SK-N-SH treated with all-trans-retinoic acid at 6 μM for 48 hours (cell line): ENCODE data around the gene RBKS.

Source experiments
- ATAC-seq: fragments of 200-7000 bp; cut with Tn5 transposase; 3 replicates; pipeline ENCODE4 v1.9.1; 2020; ENCODE audit warnings: mild to moderate bottlenecking, moderate library complexity
- ARNTL ChIP-seq: fragments of 450-650 bp; formaldehyde crosslinking; IDR thresholded peaks from 2 replicates; pipeline ENCODE4 v1.5.0; 2020; ENCODE audit warnings: low read depth, mild to moderate bottlenecking, moderate library complexity, borderline replicate concordance
- CSDC2 ChIP-seq: fragments of 250-450 bp; sonication (Bioruptor Pico); IDR thresholded peaks from 2 replicates; pipeline ENCODE4 v1.5.0; 2020; ENCODE audit warnings: mild to moderate bottlenecking, moderate library complexity
- ESRRG ChIP-seq: fragments of 250-450 bp; sonication (Bioruptor Pico); IDR thresholded peaks from 2 replicates; pipeline ENCODE4 v1.6.1; 2021; ENCODE audit warnings: mild to moderate bottlenecking
- ISL1 ChIP-seq: fragments of 250-450 bp; sonication (Bioruptor Pico); IDR thresholded peaks from 2 replicates; pipeline ENCODE4 v2.1.2; 2022; ENCODE audit warnings: mild to moderate bottlenecking, moderate library complexity
- PPARA ChIP-seq: fragments of 250-450 bp; sonication (Bioruptor Pico); IDR thresholded peaks from 2 replicates; pipeline ENCODE4 v1.5.0; 2020; ENCODE audit warnings: mild to moderate bottlenecking, borderline replicate concordance
- TCF4 ChIP-seq: fragments of 250-450 bp; sonication (Bioruptor Pico); IDR thresholded peaks from 2 replicates; pipeline ENCODE4 v1.8.0; 2021; ENCODE audit warnings: mild to moderate bottlenecking, moderate library complexity, borderline replicate concordance
- TOX ChIP-seq: fragments of 250-450 bp; sonication (Bioruptor Pico); IDR thresholded peaks from 2 replicates; pipeline ENCODE4 v1.8.0; 2021; ENCODE audit warnings: mild to moderate bottlenecking, moderate library complexity, borderline replicate concordance
- ZFP30 ChIP-seq: fragments of 450-650 bp; formaldehyde crosslinking; IDR thresholded peaks from 2 replicates; pipeline ENCODE4 v1.5.0; 2022; ENCODE audit warnings: mild to moderate bottlenecking, moderate library complexity
- ZNF565 ChIP-seq: fragments of 450-650 bp; formaldehyde crosslinking; conservative IDR thresholded peaks from 2 replicates; pipeline ENCODE4 v1.5.0; 2020; ENCODE audit warnings: low read depth, mild to moderate bottlenecking, moderate library complexity
- ZNF70 ChIP-seq: fragments of 450-650 bp; formaldehyde crosslinking; IDR thresholded peaks from 2 replicates; pipeline ENCODE4 v1.5.0; 2020; ENCODE audit warnings: mild to moderate bottlenecking, moderate library complexity
- ZNF8 ChIP-seq: fragments of 450-650 bp; formaldehyde crosslinking; IDR thresholded peaks from 2 replicates; pipeline ENCODE4 v1.5.0; 2020; ENCODE audit warnings: mild to moderate bottlenecking, moderate library complexity
- TF ChIP-seq, protein P1 (sequence below): fragments of 250-450 bp; sonication (Bioruptor Pico); IDR thresholded peaks from 2 replicates; pipeline ENCODE4 v1.5.1; 2021; ENCODE audit warnings: mild to moderate bottlenecking, moderate library complexity
- TF ChIP-seq, protein P2 (sequence below): fragments of 250-450 bp; sonication (Bioruptor Pico); IDR thresholded peaks from 2 replicates; pipeline ENCODE4 v1.5.1; 2020; ENCODE audit warnings: low read depth, mild to moderate bottlenecking, moderate library complexity
- TF ChIP-seq, protein P3 (sequence below): fragments of 250-450 bp; sonication (Bioruptor Pico); IDR thresholded peaks from 2 replicates; pipeline ENCODE4 v1.8.0; 2020; ENCODE audit warnings: mild to moderate bottlenecking, moderate library complexity, borderline replicate concordance

RBKS gene

DNA sequence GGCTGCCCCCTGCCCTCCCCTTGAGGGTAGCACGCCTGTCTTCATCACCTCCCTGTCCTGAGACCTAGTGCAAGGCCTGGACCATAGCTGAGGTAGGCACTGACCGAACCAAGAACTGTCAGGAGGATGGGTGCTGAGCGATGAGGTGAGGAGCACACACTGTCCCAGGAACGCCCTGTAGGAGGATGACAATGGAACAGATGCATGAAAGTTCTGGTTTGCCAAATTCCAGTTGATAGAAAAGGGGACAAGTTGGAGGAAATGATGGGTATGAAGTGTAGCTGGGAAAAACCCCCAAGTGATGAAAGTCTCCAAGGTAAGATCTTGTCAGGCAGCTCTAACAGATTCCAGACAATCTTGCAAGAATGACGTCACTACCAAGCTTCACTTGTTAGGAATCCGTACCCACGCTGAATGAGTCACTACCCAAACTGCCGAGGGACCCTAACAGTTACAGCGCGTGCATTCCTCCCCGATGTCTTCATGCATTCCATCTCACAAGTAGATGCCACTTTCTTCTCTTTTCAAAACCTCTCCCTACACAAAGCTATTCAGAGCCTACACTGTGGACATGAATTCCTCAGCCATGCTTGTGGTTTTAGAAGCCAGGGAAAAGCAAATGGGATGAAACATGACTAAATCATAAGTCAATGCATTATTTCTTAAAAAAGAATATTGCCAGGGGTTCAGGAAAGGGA, 91.1 kb downstream of the RBKS start (continued):
- TF ChIP-seq, protein P1, sequence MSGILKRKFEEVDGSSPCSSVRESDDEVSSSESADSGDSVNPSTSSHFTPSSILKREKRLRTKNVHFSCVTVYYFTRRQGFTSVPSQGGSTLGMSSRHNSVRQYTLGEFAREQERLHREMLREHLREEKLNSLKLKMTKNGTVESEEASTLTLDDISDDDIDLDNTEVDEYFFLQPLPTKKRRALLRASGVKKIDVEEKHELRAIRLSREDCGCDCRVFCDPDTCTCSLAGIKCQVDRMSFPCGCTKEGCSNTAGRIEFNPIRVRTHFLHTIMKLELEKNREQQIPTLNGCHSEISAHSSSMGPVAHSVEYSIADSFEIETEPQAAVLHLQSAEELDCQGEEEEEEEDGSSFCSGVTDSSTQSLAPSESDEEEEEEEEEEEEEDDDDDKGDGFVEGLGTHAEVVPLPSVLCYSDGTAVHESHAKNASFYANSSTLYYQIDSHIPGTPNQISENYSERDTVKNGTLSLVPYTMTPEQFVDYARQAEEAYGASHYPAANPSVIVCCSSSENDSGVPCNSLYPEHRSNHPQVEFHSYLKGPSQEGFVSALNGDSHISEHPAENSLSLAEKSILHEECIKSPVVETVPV (CRISPR knock-in tag), result peak; percentile 13; the same call in 1 of the 2 replicates
- TF ChIP-seq ESRRG (CRISPR knock-in tag) (peak; percentile 6; the same call in 1 of the 2 replicates), ZNF8 (CRISPR knock-in tag) (0 out of 2 replicates have a peak, but pooled peaks have one; percentile 4), ZFP30 (peak; percentile 69), TCF4 (no peak), ZNF70 (CRISPR knock-in tag) (no peak), PPARA (CRISPR knock-in tag) (no peak)

DNA sequence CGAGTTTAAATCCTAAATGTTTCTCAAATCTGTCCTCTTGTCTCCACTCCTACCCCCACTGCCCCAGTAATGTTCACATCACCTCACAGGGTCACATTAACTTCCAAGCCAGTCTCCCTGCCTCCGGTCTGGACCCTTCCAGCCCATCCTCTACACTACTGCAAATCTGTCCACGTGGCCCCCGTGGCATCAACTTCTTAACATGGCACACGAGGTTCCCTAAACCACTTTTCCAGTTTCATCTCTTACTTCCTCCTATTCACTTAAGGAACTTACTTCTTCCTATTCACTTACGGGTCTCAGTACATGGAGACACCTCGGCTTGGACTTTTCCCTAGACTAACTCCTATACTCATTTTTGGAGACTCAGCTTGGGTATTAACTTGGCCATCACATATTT, 91.7 kb downstream of the RBKS start:
- no peak for TF ChIP-seq ESRRG (CRISPR knock-in tag)
- TF ChIP-seq, protein P1 (CRISPR knock-in tag), result no peak
- ATAC-seq, result no peak

DNA sequence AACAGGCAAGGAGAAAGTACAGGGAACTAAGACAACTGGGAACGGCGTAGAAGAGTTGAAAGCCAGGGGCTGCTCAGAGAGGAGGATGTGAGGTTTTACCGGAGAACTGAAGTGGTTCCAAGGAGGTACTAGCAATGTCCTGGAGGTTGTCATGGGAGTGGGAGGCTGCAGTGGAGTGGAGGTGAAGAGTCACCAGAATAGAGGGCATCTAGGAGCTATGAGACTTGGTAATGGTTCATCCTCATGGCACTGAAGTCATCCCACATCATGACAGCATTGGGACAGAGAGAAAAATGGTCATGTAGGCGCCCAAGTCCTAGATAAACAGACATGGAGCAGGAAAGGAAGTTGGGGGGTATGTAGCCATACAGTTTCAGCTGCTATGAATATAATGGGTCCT, 92.3 kb downstream of the RBKS start:
- TF ChIP-seq, protein P2, sequence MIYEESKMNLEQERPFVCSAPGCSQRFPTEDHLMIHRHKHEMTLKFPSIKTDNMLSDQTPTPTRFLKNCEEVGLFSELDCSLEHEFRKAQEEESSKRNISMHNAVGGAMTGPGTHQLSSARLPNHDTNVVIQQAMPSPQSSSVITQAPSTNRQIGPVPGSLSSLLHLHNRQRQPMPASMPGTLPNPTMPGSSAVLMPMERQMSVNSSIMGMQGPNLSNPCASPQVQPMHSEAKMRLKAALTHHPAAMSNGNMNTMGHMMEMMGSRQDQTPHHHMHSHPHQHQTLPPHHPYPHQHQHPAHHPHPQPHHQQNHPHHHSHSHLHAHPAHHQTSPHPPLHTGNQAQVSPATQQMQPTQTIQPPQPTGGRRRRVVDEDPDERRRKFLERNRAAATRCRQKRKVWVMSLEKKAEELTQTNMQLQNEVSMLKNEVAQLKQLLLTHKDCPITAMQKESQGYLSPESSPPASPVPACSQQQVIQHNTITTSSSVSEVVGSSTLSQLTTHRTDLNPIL (CRISPR knock-in tag), result no peak
- TF ChIP-seq TCF4, result no peak
- no peak for TF ChIP-seq ISL1 (CRISPR knock-in tag)
- ATAC-seq, result no peak

DNA sequence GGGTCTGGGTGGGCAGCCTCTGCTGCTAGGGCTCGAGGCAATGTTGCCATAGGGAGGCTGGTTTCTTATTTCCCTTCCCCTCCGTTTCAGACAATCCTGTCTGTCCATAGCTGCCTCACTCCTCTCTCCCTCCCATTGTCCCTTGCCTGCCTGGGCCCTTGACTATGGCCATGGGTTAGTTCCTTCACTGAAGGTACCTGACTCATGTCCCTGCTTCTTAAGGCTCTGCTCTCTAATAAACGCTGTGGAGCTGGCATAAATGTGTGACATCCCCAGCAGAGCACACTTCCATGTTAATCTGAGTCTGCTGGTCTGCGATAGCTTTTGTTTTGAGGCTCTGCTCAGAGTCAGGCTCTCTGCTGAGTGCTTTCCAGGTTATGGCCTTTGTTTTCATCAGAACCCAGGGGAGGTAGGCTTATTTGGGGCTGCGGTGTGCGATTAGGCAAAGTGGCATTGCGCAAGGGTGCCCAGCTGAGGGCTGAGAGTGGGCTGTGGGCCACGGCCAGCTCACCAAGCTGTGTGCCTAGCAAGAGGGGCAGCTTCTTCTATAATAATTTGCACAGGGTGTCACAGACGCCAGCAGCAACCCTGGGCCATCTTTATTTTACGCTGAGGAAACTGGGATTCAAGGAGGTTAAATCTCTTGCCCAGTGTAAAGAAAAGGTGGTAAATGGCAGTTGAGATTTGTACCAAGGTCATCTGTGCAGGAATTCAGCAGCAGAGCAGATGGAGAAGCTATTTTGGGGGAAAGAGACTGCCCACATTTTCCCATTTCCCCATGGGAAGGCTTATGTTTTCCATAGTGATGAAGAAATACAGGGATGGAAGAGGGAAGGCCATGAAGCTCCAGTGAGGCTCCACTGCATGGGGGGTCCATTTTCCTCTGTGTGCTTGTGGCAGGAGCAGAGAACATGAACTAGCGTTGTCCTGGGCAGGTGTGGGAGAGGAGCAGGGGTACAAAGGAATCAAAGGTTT, 93.1 kb downstream of the RBKS start:
- TF ChIP-seq ARNTL, result no peak
- no peak for TF ChIP-seq ZNF565 (CRISPR knock-in tag)
- TF ChIP-seq TOX (CRISPR knock-in tag), result no peak
- TF ChIP-seq CSDC2 (CRISPR knock-in tag), result 0 out of 2 replicates have a peak, but pooled peaks have one; percentile 8
- TF ChIP-seq, protein P3, sequence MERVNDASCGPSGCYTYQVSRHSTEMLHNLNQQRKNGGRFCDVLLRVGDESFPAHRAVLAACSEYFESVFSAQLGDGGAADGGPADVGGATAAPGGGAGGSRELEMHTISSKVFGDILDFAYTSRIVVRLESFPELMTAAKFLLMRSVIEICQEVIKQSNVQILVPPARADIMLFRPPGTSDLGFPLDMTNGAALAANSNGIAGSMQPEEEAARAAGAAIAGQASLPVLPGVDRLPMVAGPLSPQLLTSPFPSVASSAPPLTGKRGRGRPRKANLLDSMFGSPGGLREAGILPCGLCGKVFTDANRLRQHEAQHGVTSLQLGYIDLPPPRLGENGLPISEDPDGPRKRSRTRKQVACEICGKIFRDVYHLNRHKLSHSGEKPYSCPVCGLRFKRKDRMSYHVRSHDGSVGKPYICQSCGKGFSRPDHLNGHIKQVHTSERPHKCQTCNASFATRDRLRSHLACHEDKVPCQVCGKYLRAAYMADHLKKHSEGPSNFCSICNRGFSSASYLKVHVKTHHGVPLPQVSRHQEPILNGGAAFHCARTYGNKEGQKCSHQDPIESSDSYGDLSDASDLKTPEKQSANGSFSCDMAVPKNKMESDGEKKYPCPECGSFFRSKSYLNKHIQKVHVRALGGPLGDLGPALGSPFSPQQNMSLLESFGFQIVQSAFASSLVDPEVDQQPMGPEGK (CRISPR knock-in tag), result no peak
- ATAC-seq, result no peak

DNA sequence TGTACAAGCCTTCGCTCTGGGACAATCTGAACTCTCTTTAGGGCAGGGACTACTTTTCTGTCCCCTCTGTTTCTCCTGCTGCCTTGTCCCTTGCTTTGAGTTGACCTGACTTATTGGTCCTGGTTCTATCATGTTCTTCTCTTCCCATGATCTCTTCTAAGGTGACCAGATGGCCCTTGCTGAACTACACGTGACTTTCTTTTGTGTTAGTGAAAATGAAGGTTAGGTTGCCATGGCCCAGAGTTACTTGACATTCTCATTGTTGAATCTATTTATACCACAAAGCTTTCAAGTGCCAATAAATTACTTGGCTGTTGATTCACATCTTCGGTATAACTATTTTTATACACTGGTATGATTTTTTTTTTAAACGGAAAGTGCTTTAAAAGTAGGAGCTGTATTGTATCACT, 94.3 kb downstream of the RBKS start:
- no peak for ATAC-seq
- TF ChIP-seq, protein P3 (CRISPR knock-in tag), result no peak
- TF ChIP-seq ISL1 (CRISPR knock-in tag), result peak; percentile 66; the same call in 1 of the 2 replicates
- TF ChIP-seq CSDC2 (CRISPR knock-in tag), result 0 out of 2 replicates have a peak, but pooled peaks have one; percentile 11
